ENCODE results near the gene TTC7B. TPM values are rescaled to one million over a fixed set of nuclear protein-coding genes. Genes with fewer than 3 reads are reported as not detected.

The TTC7B gene
- total RNA-seq, 1 experiment from 2014 or later, result 70.6 TPM

DNA sequence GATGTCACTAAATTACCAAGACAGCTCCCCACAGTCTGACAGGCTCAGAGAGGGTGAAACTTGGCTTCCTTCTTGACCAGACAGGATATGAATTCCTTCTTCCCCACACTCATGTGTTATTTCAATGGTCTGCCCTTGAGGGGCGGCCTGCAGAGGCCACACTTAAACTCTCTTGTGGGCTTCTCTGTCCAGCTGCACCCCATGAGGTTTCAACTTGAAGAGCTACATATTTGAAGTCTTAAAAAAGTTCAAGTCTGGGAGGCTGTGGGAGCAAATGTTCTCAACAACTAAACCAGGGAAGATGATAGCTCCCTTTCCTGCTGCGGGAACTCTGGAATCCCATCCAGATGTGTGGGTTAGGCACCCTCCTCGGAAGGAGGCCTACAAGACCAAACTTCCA lies 98.3 kb downstream of the TTC7B start:
- CTCF ChIA-PET, result no interaction called here
- BruUV-seq (replicated peaks), result no TSS peak

More for the DNA sequence above, 98.3 kb downstream of the TTC7B start:
- Histone ChIP-seq H3K9me3 (ENCODE audit: control insufficient read depth in 1 of 2, insufficient read depth in 1 of 2, low read depth in 1 of 2, low read length in 2 of 2) (no peaks in the 10 kb centered on the region), H2AFZ (ENCODE audit: low read depth, low read length, poor library complexity, severe bottlenecking) (no peak overlapping the region), H3K9ac (ENCODE audit: low read length) (no peak overlapping the region), H3K4me3 (replicated peaks in 1 of 2; ENCODE audit: low read depth in 1 of 2, low read length in 2 of 2) (no peak overlapping the region), H3K79me2 (ENCODE audit: insufficient read depth, low read length) (no peaks in the 10 kb centered on the region), H3K9me2 (ENCODE audit: insufficient read depth) (no peaks in the 10 kb centered on the region), H3K4me1 (ENCODE audit: control insufficient read depth in 1 of 2, insufficient read depth in 2 of 2, low read length in 2 of 2) (peaks cover 9 to 39% of the 10 kb centered on the region in 2 experiments; a peak in 3 of 4 replicates), H4K20me1 (ENCODE audit: insufficient read depth) (no peaks in the 10 kb centered on the region), H3K4me2 (ENCODE audit: low read length) (no peak overlapping the region), H3K36me3 (ENCODE audit: control insufficient read depth in 1 of 2, insufficient read depth in 2 of 2, low read length in 2 of 2) (no peaks in the 10 kb centered on the region), H3K27me3 (ENCODE audit: insufficient read depth, low read length) (no peaks in the 10 kb centered on the region), H3K27ac (ENCODE audit: low read depth, low read length) (no peak overlapping the region)
- ATAC-seq (no peak), DNase-seq (ENCODE audit: low read depth, low spot score) (no peak)
- TF ChIP-seq ZNF274 (IDR thresholded peaks at IDR 0.05; ENCODE audit: low read depth, low read length) (no peak), RAD21 (IDR thresholded peaks at IDR 0.05; ENCODE audit: low read depth) (no peak), YY1 (IDR thresholded peaks at IDR 0.05; ENCODE audit: extremely low read depth, insufficient replicate concordance, low read depth, low read length) (no peak), EGR1 (IDR thresholded peaks at IDR 0.05; ENCODE audit: low read depth) (no peak), ZBTB33 (IDR thresholded peaks at IDR 0.05; ENCODE audit: extremely low read depth, insufficient replicate concordance, low read length) (no peak), FOSL1 (IDR thresholded peaks at IDR 0.05; ENCODE audit: low read depth) (no peak), JUND (IDR thresholded peaks at IDR 0.05) (no peak), ELF1 (IDR thresholded peaks at IDR 0.05; ENCODE audit: borderline replicate concordance, low read depth) (no peak), TCF7L2 (IDR thresholded peaks at IDR 0.05; ENCODE audit: borderline replicate concordance, extremely low read depth, insufficient read depth, insufficient read length) (no peak), SIN3A (IDR thresholded peaks at IDR 0.05; ENCODE audit: low read depth) (no peak), REST (IDR thresholded peaks at IDR 0.05; ENCODE audit: low read depth) (no peak), SP1 (IDR thresholded peaks at IDR 0.05; ENCODE audit: low read depth) (no peak), CEBPB (IDR thresholded peaks at IDR 0.05; ENCODE audit: low read depth) (no peak), EZH2 (IDR thresholded peaks at IDR 0.05) (no peak)
- TF ChIP-seq, protein P1, sequence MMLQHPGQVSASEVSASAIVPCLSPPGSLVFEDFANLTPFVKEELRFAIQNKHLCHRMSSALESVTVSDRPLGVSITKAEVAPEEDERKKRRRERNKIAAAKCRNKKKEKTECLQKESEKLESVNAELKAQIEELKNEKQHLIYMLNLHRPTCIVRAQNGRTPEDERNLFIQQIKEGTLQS (IDR thresholded peaks at IDR 0.05), result no peak
- ChIA-PET RAD21 (ENCODE audit: low non-redundant PET in 1 of 2, low total read pairs in 2 of 2, uncharacterized antibody in 2 of 2, unreplicated experiment in 2 of 2) (no interaction called here), POLR2A (no interaction called here)
- intact Hi-C loops (cut with micrococcal nuclease), result no loop called here
